Mesendoderm (in vitro differentiated cells): ENCODE results near the gene AGPAT1.

Experiments
- DNase-seq: peaks from one replicate; pipeline ENCODE4 v3.0.0; 2013
- H2AK5ac ChIP-seq: 2 replicates; pipeline ENCODE4 v1.6.1; 2013; ENCODE audit warnings: low read length, inconsistent platforms
- H2BK120ac ChIP-seq: 2 replicates; pipeline ENCODE4 v1.6.1; 2013; ENCODE audit warnings: low read depth, mild to moderate bottlenecking, low read length, moderate library complexity, mixed read lengths
- H2BK15ac ChIP-seq: replicated peaks from 2 replicates; pipeline ENCODE4 v1.6.1; 2013; ENCODE audit warnings: low read depth, mild to moderate bottlenecking, moderate library complexity
- H2BK5ac ChIP-seq: 2 replicates; pipeline ENCODE4 v1.6.1; 2013; ENCODE audit warnings: low read length, inconsistent platforms
- H3K18ac ChIP-seq: 2 replicates; pipeline ENCODE4 v1.6.1; 2013; ENCODE audit warnings: mild to moderate bottlenecking, low read length, mixed read lengths
- H3K23ac ChIP-seq: one replicate; pipeline ENCODE4 v1.6.1; 2013; ENCODE audit warnings: low read length
- H3K27ac ChIP-seq: 2 replicates; pipeline ENCODE4 v1.5.1; 2013; ENCODE audit warnings: low read depth, mild to moderate bottlenecking, inconsistent platforms, low read length, moderate library complexity
- H3K27me3 ChIP-seq: 2 replicates; pipeline ENCODE4 v1.6.1; 2013; ENCODE audit warnings: low read length, control low read depth, mild to moderate bottlenecking, inconsistent platforms; ENCODE audit not compliant: insufficient read depth, poor library complexity
- H3K36me3 ChIP-seq: 2 replicates; pipeline ENCODE4 v1.6.1; 2013; ENCODE audit warnings: low read length, inconsistent platforms; ENCODE audit not compliant: control insufficient read depth, insufficient read depth
- H3K4ac ChIP-seq: one replicate; pipeline ENCODE4 v1.6.1; 2013; ENCODE audit warnings: low read depth, mild to moderate bottlenecking, low read length, moderate library complexity
- H3K4me1 ChIP-seq: 2 replicates; pipeline ENCODE4 v1.6.1; 2013; ENCODE audit warnings: low read depth, low read length, inconsistent platforms; ENCODE audit not compliant: control insufficient read depth
- H3K4me2 ChIP-seq: 2 replicates; pipeline ENCODE4 v1.6.1; 2013; ENCODE audit warnings: low read length
- H3K4me3 ChIP-seq: 2 replicates; pipeline ENCODE4 v1.5.1; 2013; ENCODE audit warnings: mild to moderate bottlenecking, low read length
- H3K56ac ChIP-seq: one replicate; pipeline ENCODE4 v1.6.1; 2013; ENCODE audit warnings: low read length
- H3K79me1 ChIP-seq: 2 replicates; pipeline ENCODE4 v1.6.1; 2013; ENCODE audit warnings: low read length, inconsistent platforms
- H3K79me2 ChIP-seq: 2 replicates; pipeline ENCODE4 v1.6.1; 2013; ENCODE audit warnings: mild to moderate bottlenecking, low read length; ENCODE audit not compliant: control insufficient read depth, insufficient read depth
- H3K9ac ChIP-seq: 2 replicates; pipeline ENCODE4 v1.6.1; 2013; ENCODE audit warnings: low read length, inconsistent platforms
- H4K5ac ChIP-seq: one replicate; pipeline ENCODE4 v1.6.1; 2013; ENCODE audit warnings: low read length
- H4K8ac ChIP-seq: one replicate; pipeline ENCODE4 v1.6.1; 2013; ENCODE audit warnings: low read depth, mild to moderate bottlenecking, control low read depth, low read length, moderate library complexity
- WGBS: extraction: QIAGEN DNeasy Blood & Tissue Kit; methylation state at CpG from one replicate; pipeline ENCODE4 v1.1.7; 2013; ENCODE audit warnings: low lambda C conversion rate, missing lambda C conversion rate; ENCODE audit not compliant: insufficient coverage; ENCODE audit errors: extremely low coverage; 5-methylcytosine and 5-hydroxymethylcytosine counted together

The AGPAT1 gene

DNA sequence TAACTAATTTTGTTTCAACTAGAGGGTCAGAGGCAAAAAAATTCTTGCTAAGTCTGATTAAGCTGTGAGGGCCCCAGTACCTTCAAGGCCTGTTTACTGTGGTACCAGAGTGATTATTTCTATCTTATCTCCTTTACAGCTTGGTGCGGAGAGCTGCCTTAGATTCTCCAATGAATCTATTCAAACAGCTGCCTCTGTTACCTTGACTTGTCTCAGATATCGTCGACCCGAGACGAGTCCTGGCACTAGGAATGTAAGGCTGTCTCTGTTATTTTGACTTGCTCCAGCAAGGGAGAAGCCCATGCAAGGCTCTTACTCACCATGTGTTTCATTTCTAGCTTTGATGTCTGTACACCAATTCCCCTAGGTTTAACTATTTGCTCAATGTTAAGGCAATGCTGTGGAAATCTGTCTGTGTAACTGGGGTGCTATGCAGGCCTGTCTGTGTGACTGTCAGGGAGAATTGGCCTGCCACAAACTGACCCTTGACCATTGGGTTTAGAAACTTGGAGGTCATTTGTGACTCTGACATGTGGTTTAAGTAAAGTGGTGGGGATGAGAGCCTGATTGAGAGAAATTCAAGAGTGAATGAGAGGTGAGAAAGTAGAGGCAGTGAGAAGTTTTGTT lies 35.4 kb downstream of the AGPAT1 start:
- Histone ChIP-seq H3K4me3 (no peak overlapping the region), H3K4me2 (no peak overlapping the region), H4K5ac (no peak overlapping the region), H3K9ac (no peak overlapping the region), H3K23ac (no peak overlapping the region), H4K8ac (no peak overlapping the region), H3K27ac (no peak overlapping the region), H3K79me2 (no peaks in the 10 kb centered on the region), H2BK15ac (no peak overlapping the region), H3K36me3 (no peaks in the 10 kb centered on the region), H3K18ac (no peak overlapping the region), H3K27me3 (no peaks in the 10 kb centered on the region), H2BK120ac (no peak overlapping the region), H2BK5ac (no peak overlapping the region), H3K79me1 (no peaks in the 10 kb centered on the region), H2AK5ac (no peak overlapping the region), H3K4me1 (no peaks in the 10 kb centered on the region), H3K4ac (no peak overlapping the region), H3K56ac (no peak overlapping the region)
- no peak for DNase-seq
- no CpG with 5 or more reads among the region's 5 CpGs for WGBS

DNA sequence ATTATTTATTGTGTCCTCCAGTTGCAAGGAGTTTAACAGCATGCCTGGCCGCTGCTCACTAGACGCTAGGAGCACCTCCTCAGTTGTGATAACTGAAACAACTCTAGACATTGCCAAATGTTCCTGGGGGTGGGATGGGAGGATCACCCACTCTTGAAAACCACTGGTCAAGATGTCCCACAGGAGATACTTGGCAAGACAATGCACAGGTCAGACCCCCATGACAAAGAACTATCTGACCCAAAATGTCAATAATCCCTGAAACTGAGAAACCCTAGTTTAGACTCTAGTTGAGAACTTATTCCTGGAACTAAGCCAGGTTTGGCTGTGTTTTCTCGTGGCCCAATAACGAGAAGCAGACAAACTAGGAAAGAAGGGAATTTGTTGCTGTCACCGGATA lies 36.3 kb downstream of the AGPAT1 start:
- Histone ChIP-seq H2BK5ac (no peak overlapping the region), H3K27me3 (no peaks in the 10 kb centered on the region), H3K18ac (no peak overlapping the region), H3K23ac (no peak overlapping the region), H2BK120ac (no peak overlapping the region), H3K4ac (no peak overlapping the region), H3K79me1 (no peaks in the 10 kb centered on the region), H3K27ac (no peak overlapping the region), H4K5ac (no peak overlapping the region), H3K9ac (no peak overlapping the region), H4K8ac (no peak overlapping the region), H3K4me2 (no peak overlapping the region), H3K4me1 (no peaks in the 10 kb centered on the region), H3K79me2 (no peaks in the 10 kb centered on the region), H3K4me3 (no peak overlapping the region), H3K36me3 (no peaks in the 10 kb centered on the region), H2BK15ac (no peak overlapping the region), H2AK5ac (no peak overlapping the region), H3K56ac (no peak overlapping the region)
- WGBS: no CpG with 5 or more reads among the region's 5 CpGs
- DNase-seq: no peak

DNA sequence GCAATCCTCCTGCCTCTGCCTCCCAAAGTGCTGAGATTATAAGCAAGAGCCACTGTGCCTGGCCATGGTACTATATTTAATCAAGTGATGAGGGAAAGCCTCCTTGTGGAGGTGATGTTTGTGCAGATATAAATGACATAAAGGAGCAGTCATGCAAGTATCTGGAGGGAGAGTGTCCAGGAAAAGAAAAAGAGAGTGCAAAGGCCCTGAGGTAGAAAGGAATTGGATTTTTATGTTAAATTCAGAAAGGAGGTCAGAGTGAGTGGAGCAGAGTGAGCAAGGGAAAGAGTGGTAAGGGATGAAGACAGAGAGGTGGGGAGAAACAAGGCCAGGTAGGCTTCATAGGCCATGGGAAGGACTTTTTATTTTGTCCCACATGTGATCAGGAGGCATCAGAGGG lies 38.4 kb downstream of the AGPAT1 start:
- Histone ChIP-seq H4K5ac (no peak overlapping the region), H2BK120ac (no peak overlapping the region), H3K56ac (no peak overlapping the region), H3K27me3 (no peaks in the 10 kb centered on the region), H3K18ac (no peak overlapping the region), H2BK5ac (no peak overlapping the region), H2BK15ac (no peak overlapping the region), H4K8ac (no peak overlapping the region), H3K79me1 (no peaks in the 10 kb centered on the region), H3K79me2 (no peaks in the 10 kb centered on the region), H3K4me1 (no peaks in the 10 kb centered on the region), H3K23ac (no peak overlapping the region), H3K4me2 (no peak overlapping the region), H3K4ac (no peak overlapping the region), H3K27ac (no peak overlapping the region), H3K36me3 (no peaks in the 10 kb centered on the region), H3K4me3 (no peak overlapping the region), H3K9ac (no peak overlapping the region), H2AK5ac (no peak overlapping the region)
- no peak for DNase-seq

DNA sequence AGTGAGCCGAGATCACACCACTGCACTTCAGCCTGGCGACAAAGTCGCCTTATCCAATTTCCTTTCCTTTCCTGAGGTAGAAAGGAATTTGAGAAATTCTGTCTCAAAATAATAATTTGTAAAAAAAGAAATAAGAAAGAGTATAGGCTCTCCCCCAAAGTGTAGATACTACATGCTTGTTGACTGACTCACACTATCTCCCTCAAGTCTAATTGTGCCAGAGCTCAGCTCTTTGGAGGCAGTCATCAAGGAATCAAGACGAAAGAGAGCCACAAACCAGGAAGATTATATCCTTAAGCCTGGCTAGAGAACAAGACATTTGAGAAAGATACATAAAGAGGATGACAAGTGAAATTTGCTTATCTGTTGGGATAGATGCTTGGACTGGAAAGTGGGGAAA lies 42.1 kb downstream of the AGPAT1 start:
- H4K8ac ChIP-seq: no peak overlapping the region
- H3K79me1 ChIP-seq: peaks cover 7% of the 10 kb centered on the region
- H3K4me2 ChIP-seq: no peak overlapping the region
- no peak overlapping the region for H2BK15ac ChIP-seq
- no CpG with 5 or more reads among the region's 4 CpGs for WGBS
- H4K5ac ChIP-seq: no peak overlapping the region
- no peak overlapping the region for H3K4me3 ChIP-seq
- H3K4me1 ChIP-seq: peaks cover 5% of the 10 kb centered on the region
- H3K56ac ChIP-seq: no peak overlapping the region
- no peak overlapping the region for H3K9ac ChIP-seq
- H3K18ac ChIP-seq: no peak overlapping the region
- H3K27me3 ChIP-seq: no peaks in the 10 kb centered on the region
- no peaks in the 10 kb centered on the region for H3K36me3 ChIP-seq
- no peak for DNase-seq
- no peak overlapping the region for H2BK5ac ChIP-seq
- H3K23ac ChIP-seq: no peak overlapping the region
- no peak overlapping the region for H3K27ac ChIP-seq
- H2AK5ac ChIP-seq: no peak overlapping the region
- H3K79me2 ChIP-seq: peaks cover 4% of the 10 kb centered on the region
- no peak overlapping the region for H2BK120ac ChIP-seq
- H3K4ac ChIP-seq: no peak overlapping the region

DNA sequence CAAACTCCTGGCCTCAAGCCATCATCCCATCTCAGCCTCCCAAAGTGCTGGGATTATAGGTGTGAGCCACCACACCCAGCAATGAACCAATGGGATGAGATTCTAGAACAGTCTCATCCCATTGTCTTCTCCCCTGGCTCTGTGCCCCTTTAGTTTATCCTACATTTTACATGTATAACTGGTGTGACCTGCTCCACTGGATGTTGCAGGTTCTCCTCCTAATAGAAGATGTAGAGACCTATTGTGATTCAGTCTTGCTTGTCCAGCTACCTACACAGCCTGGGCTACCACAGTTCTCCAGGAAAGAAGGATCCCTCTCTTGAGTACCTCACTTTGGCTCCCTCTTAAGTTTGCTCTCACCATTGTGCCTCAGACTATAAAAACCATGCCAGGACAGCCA lies 43.8 kb downstream of the AGPAT1 start:
- Histone ChIP-seq H2BK5ac (no peak overlapping the region), H4K8ac (no peak overlapping the region), H2BK120ac (no peak overlapping the region), H4K5ac (no peak overlapping the region), H3K56ac (no peak overlapping the region), H3K79me1 (peaks cover 12% of the 10 kb centered on the region), H3K4me2 (no peak overlapping the region), H3K27me3 (no peaks in the 10 kb centered on the region), H3K18ac (no peak overlapping the region), H3K36me3 (no peaks in the 10 kb centered on the region), H3K27ac (no peak overlapping the region), H3K79me2 (peaks cover 4% of the 10 kb centered on the region), H3K4me3 (no peak overlapping the region), H3K4me1 (peaks cover 5% of the 10 kb centered on the region), H2BK15ac (no peak overlapping the region), H3K9ac (no peak overlapping the region), H3K4ac (no peak overlapping the region), H2AK5ac (no peak overlapping the region), H3K23ac (no peak overlapping the region)
- no peak for DNase-seq

DNA sequence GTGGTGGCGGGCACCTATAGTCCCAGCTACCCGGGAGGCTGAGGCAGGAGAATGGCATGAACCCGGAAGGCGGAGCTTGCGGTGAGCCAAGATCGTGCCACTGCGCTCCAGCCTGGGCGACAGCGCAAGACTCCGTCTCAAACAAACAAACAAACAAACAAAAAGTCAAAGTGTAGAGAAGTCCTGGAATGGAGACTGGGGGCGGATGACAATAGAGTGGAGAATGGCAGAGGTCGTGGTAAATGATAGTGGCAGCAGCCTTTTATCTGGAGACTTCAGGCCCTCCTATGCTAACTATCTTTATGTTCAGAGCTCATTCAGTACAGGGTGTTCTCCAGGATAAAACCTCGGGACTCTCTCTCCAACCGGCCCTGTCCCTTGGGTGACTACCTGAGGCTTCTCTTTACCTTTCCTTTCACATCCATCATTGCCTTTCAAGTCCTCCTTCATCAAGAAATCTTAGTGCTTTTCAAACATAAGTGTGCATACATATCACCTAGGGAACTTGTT lies 44.4 kb downstream of the AGPAT1 start:
- no peak for DNase-seq
- no peak overlapping the region for H3K23ac ChIP-seq
- no peaks in the 10 kb centered on the region for H3K36me3 ChIP-seq
- H4K5ac ChIP-seq: no peak overlapping the region
- no peak overlapping the region for H2AK5ac ChIP-seq
- H2BK120ac ChIP-seq: no peak overlapping the region
- H3K18ac ChIP-seq: no peak overlapping the region
- no peak overlapping the region for H2BK5ac ChIP-seq
- H3K4me1 ChIP-seq: peaks cover 5% of the 10 kb centered on the region
- H3K4ac ChIP-seq: no peak overlapping the region
- no peak overlapping the region for H2BK15ac ChIP-seq
- H3K9ac ChIP-seq: no peak overlapping the region
- no CpG with 5 or more reads among the region's 14 CpGs for WGBS
- no peak overlapping the region for H3K56ac ChIP-seq
- no peak overlapping the region for H4K8ac ChIP-seq
- H3K4me2 ChIP-seq: no peak overlapping the region
- no peak overlapping the region for H3K4me3 ChIP-seq
- peaks cover 12% of the 10 kb centered on the region for H3K79me1 ChIP-seq
- H3K79me2 ChIP-seq: peaks cover 4% of the 10 kb centered on the region
- no peak overlapping the region for H3K27ac ChIP-seq
- no peaks in the 10 kb centered on the region for H3K27me3 ChIP-seq
